GM12878 (cell line): ENCODE data around the gene BCAS3. TPM values are rescaled to one million over a fixed set of nuclear protein-coding genes. Genes with fewer than 3 reads are reported as not detected.

Source experiments
- ATAC-seq: fragments of 200-7000 bp; cut with Tn5 transposase; 3 replicates; pipeline ENCODE4 v1.9.1; 2020; ENCODE audit warnings: mild to moderate bottlenecking, moderate library complexity
- BruUV-seq: library from RNA; stranded (reverse); fragments of 400-500 nt; replicated peaks from 2 replicates; lab custom pipeline; 2021; lab: Mats Ljungman, UMichigan
- CTCF ChIA-PET: fragments of 300-600 bp; sonication (Branson Sonifier 250); formaldehyde crosslinking; extraction: SDS; loops from one replicate; lab custom pipeline; 2021; ENCODE audit warnings: inconsistent platforms; lab: Yijun Ruan, JAX
- POLR2A ChIA-PET: fragments of 350-600 bp; formaldehyde crosslinking; extraction: SDS; loops from one replicate; lab custom pipeline; 2021; ENCODE audit warnings: inconsistent platforms; lab: Charles Lee
- RAD21 ChIA-PET: fragments of 300-600 bp; sonication (Branson Sonifier 250); formaldehyde crosslinking; loops from one replicate; lab custom pipeline; 2023; ENCODE audit warnings: antibody characterized with exemption; ENCODE audit not compliant: unreplicated experiment; lab: Charles Lee
- SMC1A ChIA-PET: fragments of 300-600 bp; sonication (Branson Sonifier 250); formaldehyde crosslinking; loops from one replicate; lab custom pipeline; 2023; ENCODE audit not compliant: unreplicated experiment, uncharacterized antibody; lab: Charles Lee
- DNase-seq: peaks from one replicate; pipeline ENCODE4 v3.0.0-alpha.2; 2011; ENCODE audit warnings: low read depth, low spot score
- FAIRE-seq: peaks from 3 replicates; lab custom pipeline; 2011; peaks lifted over from hg19 to GRCh38; lab: Jason Lieb, UNC
- H2AFZ ChIP-seq: 2 replicates; pipeline ENCODE4 v1.6.0; 2011; ENCODE audit warnings: low read depth, low read length, control low read depth; ENCODE audit not compliant: control insufficient read depth
- H3K27ac ChIP-seq: 2 replicates; pipeline ENCODE4 v1.5.1; 2011; ENCODE audit warnings: control low read depth; ENCODE audit not compliant: control insufficient read depth, insufficient read depth
- H3K27me3 ChIP-seq, 2 experiments: replicated peaks in 1 of 2; 2 replicates each; pipeline versions ENCODE4 v1.6.0 to v1.6.1; 2011; ENCODE audit warnings: low read length in 1 of 2; ENCODE audit not compliant: control insufficient read depth in 2 of 2, insufficient read depth in 2 of 2
- H3K36me3 ChIP-seq, 2 experiments: 2 replicates each; pipeline ENCODE4 v1.5.1; 2011; ENCODE audit warnings: low read length in 1 of 2; ENCODE audit not compliant: control insufficient read depth in 2 of 2, insufficient read depth in 2 of 2
- H3K4me1 ChIP-seq: 2 replicates; pipeline ENCODE4 v1.6.1; 2011; ENCODE audit warnings: mild to moderate bottlenecking, low read length, moderate library complexity, mixed read lengths; ENCODE audit not compliant: control insufficient read depth, insufficient read depth
- H3K4me2 ChIP-seq: 2 replicates; pipeline ENCODE4 v1.6.0; 2011; ENCODE audit warnings: control low read depth; ENCODE audit not compliant: control insufficient read depth, insufficient read depth
- H3K4me3 ChIP-seq: fragments of 200-600 bp; sonication (generic); 2 replicates; pipeline ENCODE4 v1.5.1; 2016
- H3K79me2 ChIP-seq: 2 replicates; pipeline ENCODE4 v1.6.0; 2011; ENCODE audit warnings: low read length; ENCODE audit not compliant: control insufficient read depth, insufficient read depth
- H3K9ac ChIP-seq: 2 replicates; pipeline ENCODE4 v1.8.0; 2011; ENCODE audit warnings: low read length, control low read depth, mixed read lengths; ENCODE audit not compliant: control insufficient read depth, insufficient read depth
- H3K9me3 ChIP-seq: replicated peaks from 3 replicates; pipeline ENCODE4 v1.5.1; 2011; ENCODE audit warnings: mild to moderate bottlenecking, low read length; ENCODE audit not compliant: control insufficient read depth, insufficient read depth
- H4K20me1 ChIP-seq: 2 replicates; pipeline ENCODE4 v1.6.0; 2011; ENCODE audit not compliant: control insufficient read depth, insufficient read depth
- CHD2 ChIP-seq: IDR thresholded peaks from 2 replicates; pipeline ENCODE4 v1.6.1; 2011; ENCODE audit warnings: low read depth, low read length, improper control_type of control experiment, borderline replicate concordance
- FOS ChIP-seq: IDR thresholded peaks from 3 replicates; pipeline ENCODE4 v1.6.1; 2011; ENCODE audit warnings: borderline replicate concordance; ENCODE audit not compliant: insufficient read length; ENCODE audit errors: extremely low read depth
- HDAC2 ChIP-seq: fragments of 200-600 bp; sonication (generic); IDR thresholded peaks from 2 replicates; pipeline ENCODE4 v1.6.1; 2017
- MEF2A ChIP-seq: IDR thresholded peaks from 2 replicates; pipeline ENCODE4 v1.6.1; 2011; ENCODE audit warnings: low read depth, mild to moderate bottlenecking, low read length, moderate library complexity; ENCODE audit not compliant: insufficient read depth
- MTA3 ChIP-seq: IDR thresholded peaks from 2 replicates; pipeline ENCODE4 v1.6.1; 2012; ENCODE audit warnings: low read length, inconsistent platforms, borderline replicate concordance
- NR2F1 ChIP-seq: fragments of 450-650 bp; conservative IDR thresholded peaks from 2 replicates; pipeline ENCODE4 v1.6.1; 2017; ENCODE audit warnings: mild to moderate bottlenecking
- WGBS: methylation state at CpG from one replicate; pipeline ENCODE4 v1.1.6; 2016; ENCODE audit warnings: low lambda C conversion rate; ENCODE audit not compliant: insufficient replicate concordance, insufficient coverage; ENCODE audit errors: missing lambda C conversion rate; 5-methylcytosine and 5-hydroxymethylcytosine counted together
- in situ Hi-C: fragments of 300-500 bp; cut with MboI; formaldehyde crosslinking; loops from 9 replicates; pipeline ENCODE4 v1.14.3; 2018; ENCODE audit warnings: mixed read lengths
- intact Hi-C: fragments of 100-400 bp; cut with micrococcal nuclease; formaldehyde crosslinking; loops from one replicate; pipeline ENCODE4 v1.14.2; 2022; ENCODE audit not compliant: unreplicated experiment
- polyA plus RNA-seq, 11 experiments: library from polyadenylated mRNA; depleted of rRNA in 4 of 11; unstranded in 6 of 11; stranded (reverse) in 5 of 11; fragments of >200 nt; fragmentation: Nextera tagmentation in 4 of 11; fragmentation: Illumina TruSeq in 1 of 11; extraction: Ambion mirVana in 4 of 11; extraction: Trizol in 1 of 11; gene quantifications; 1 replicate in 1 of 11; 2 replicates in 10 of 11; pipeline versions ENCODE4 v1.2.1 to v1.2.3, GENCODE V29; 2011 to 2016; ENCODE audit warnings: inconsistent platforms in 2 of 11, missing spikeins in 2 of 11, low read depth in 1 of 11
- total RNA-seq, 4 experiments: library from RNA; depleted of rRNA in 3 of 4; stranded (reverse); fragments of >200 nt in 3 of 4; fragmentation: Illumina TruSeq in 1 of 4; extraction: Trizol in 1 of 4; gene quantifications; 2 replicates each; pipeline versions ENCODE4 v1.2.1 to v1.2.3, GENCODE V29; 2013 to 2021
- TF ChIP-seq, protein P1 (sequence below): fragments of 450-650 bp; IDR thresholded peaks from 2 replicates; pipeline ENCODE4 v1.6.1; 2018; ENCODE audit warnings: mild to moderate bottlenecking, low read depth, moderate library complexity; ENCODE audit not compliant: partially characterized antibody

Gene BCAS3
- total and polyA plus RNA-seq, 10 of the 15 experiments (the other 5 are each of a cell fraction or from before 2014, with no cell fraction given), result 2.1 to 11.0 (median 6.6) TPM

GRCh38 chr17:61380836-61381525, 703.3 kb downstream of the BCAS3 start:
- no peak for DNase-seq
- RAD21 ChIA-PET, result no interaction called here
- CTCF ChIA-PET, result no interaction called here
- TF ChIP-seq MEF2A, result no peak
- TF ChIP-seq NR2F1, result no peak
- TF ChIP-seq CHD2, result no peak
- no peak for TF ChIP-seq FOS
- no peak for TF ChIP-seq MTA3
- no peak for TF ChIP-seq HDAC2
- TF ChIP-seq, protein P1, sequence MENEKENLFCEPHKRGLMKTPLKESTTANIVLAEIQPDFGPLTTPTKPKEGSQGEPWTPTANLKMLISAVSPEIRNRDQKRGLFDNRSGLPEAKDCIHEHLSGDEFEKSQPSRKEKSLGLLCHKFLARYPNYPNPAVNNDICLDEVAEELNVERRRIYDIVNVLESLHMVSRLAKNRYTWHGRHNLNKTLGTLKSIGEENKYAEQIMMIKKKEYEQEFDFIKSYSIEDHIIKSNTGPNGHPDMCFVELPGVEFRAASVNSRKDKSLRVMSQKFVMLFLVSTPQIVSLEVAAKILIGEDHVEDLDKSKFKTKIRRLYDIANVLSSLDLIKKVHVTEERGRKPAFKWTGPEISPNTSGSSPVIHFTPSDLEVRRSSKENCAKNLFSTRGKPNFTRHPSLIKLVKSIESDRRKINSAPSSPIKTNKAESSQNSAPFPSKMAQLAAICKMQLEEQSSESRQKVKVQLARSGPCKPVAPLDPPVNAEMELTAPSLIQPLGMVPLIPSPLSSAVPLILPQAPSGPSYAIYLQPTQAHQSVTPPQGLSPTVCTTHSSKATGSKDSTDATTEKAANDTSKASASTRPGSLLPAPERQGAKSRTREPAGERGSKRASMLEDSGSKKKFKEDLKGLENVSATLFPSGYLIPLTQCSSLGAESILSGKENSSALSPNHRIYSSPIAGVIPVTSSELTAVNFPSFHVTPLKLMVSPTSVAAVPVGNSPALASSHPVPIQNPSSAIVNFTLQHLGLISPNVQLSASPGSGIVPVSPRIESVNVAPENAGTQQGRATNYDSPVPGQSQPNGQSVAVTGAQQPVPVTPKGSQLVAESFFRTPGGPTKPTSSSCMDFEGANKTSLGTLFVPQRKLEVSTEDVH, result no peak
- intact Hi-C loops (no loop called here), in situ Hi-C loops (no loop called here)
- H3K4me2 ChIP-seq, result no peak overlapping the region
- no peak overlapping the region for H3K9ac ChIP-seq
- POLR2A ChIA-PET, result no interaction called here
- H3K4me1 ChIP-seq, result no peaks in the 10 kb centered on the region
- no peak overlapping the region for H3K27ac ChIP-seq
- H3K79me2 ChIP-seq, result no peaks in the 10 kb centered on the region
- BruUV-seq, result no TSS peak
- H3K4me3 ChIP-seq, result no peak overlapping the region
- no peaks in the 10 kb centered on the region for H3K9me3 ChIP-seq
- FAIRE-seq, result no peak
- ATAC-seq, result no peak
- no peak overlapping the region for H2AFZ ChIP-seq
- SMC1A ChIA-PET, result no interaction called here
- no peaks in the 10 kb centered on the region for H3K27me3 ChIP-seq
- WGBS, result 54% methylated on average over 18 of the region's 18 CpGs
- no peaks in the 10 kb centered on the region for H3K36me3 ChIP-seq
- no peaks in the 10 kb centered on the region for H4K20me1 ChIP-seq
